NCI-H345 treated with DMSO at 0.1 percent for 48 hours (cell line): Measurements from ENCODE around the gene CLEC10A.
"Not testable (repeated sequence)": the region's sequence is repeated elsewhere in the genome, so short reads cannot be mapped to it uniquely, and the experiment has no call there.

Experiments
- DNase-seq: peaks from one replicate; lab custom pipeline; 2025; ENCODE audit not compliant: unreplicated experiment; lab: John Stamatoyannopoulos, UW

CLEC10A gene, protein sequence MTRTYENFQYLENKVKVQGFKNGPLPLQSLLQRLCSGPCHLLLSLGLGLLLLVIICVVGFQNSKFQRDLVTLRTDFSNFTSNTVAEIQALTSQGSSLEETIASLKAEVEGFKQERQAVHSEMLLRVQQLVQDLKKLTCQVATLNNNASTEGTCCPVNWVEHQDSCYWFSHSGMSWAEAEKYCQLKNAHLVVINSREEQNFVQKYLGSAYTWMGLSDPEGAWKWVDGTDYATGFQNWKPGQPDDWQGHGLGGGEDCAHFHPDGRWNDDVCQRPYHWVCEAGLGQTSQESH

GRCh38 chr17:7079581-7080455 is at the start of gene CLEC10A:
Gene CLEC10A, minus strand, starts transcription at chr17:7080251. Its CDS starts 1,439 bp downstream, at chr17:7078812.
- DNase-seq = no peak

- DNase-seq = no peak
Measured at GRCh38 chr17:7129311-7129710, 49.3 kb upstream of the CLEC10A start.

GRCh38 chr17:7128160-7128559 is 48.1 kb upstream of the CLEC10A start:
- DNase-seq = no peak

GRCh38 chr17:7127501-7127900 is 47.5 kb upstream of the CLEC10A start:
- not testable (repeated sequence) for DNase-seq

GRCh38 chr17:7126386-7126785 is 46.3 kb upstream of the CLEC10A start:
- DNase-seq = not testable (repeated sequence)

DNA sequence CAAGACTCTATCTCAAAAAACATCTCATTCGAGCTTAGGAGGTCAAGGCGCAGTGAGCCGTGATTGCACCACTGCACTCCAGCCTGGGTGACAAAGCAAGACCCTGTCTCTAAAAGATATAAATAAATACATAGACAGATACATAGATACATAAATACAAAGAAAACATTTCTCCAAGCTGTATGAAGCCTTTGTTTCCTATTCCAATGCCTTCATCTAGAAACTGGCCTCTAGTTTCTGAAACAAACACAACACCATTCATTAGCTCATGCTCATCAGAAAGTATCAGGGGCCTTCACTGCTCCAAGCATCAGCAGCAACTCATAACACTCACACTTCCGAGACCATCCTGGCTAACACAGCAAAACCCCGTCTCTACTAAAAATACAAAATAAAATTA is 44.9 kb upstream of the CLEC10A start:
- DNase-seq = no peak

- DNase-seq = no peak
Measured at GRCh38 chr17:7123844-7124243, 43.8 kb upstream of the CLEC10A start.

DNA sequence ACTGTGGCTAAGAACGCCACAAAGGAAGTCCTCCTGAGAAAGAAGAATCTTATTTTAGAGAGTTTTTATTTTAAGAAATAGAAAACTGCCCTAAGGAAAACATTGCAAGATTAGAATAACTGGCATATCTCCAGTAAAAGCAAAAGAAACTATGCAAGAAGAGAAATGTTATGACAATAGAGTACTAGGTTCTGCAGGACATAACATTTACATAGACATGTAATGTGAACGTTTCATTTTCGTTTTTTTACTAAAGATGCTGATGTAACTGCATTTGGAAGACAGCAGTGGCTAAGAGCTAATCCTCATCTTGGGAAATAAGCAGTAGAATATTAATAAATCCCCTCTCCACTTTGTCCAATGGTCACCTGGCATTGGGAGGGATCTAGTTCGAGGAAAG is 42.3 kb upstream of the CLEC10A start:
- DNase-seq = no peak

- not testable (repeated sequence) for DNase-seq
Measured at GRCh38 chr17:7120635-7121034, 40.6 kb upstream of the CLEC10A start.

- DNase-seq = no peak
Measured at GRCh38 chr17:7120123-7120522, 40.1 kb upstream of the CLEC10A start.

DNA sequence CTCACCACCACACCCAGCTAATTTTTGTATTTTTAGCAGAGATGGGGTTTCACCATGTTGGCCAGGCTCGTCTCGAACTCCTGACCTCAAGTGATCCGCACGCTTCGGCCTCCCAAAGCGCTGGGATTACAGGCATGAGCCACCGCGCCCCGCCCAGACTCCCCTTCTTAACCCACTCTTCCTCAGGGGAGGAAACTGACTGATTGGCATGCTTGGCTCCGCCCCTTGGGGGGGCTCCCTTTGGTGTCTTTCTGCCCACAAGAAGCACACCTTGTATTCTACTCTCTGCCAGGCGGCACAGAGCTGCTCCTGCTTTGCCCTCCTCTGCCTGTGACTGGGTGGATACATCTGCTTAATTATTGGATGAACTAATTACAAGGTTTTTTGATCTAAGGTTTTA is 39.3 kb upstream of the CLEC10A start:
- no peak for DNase-seq

DNA sequence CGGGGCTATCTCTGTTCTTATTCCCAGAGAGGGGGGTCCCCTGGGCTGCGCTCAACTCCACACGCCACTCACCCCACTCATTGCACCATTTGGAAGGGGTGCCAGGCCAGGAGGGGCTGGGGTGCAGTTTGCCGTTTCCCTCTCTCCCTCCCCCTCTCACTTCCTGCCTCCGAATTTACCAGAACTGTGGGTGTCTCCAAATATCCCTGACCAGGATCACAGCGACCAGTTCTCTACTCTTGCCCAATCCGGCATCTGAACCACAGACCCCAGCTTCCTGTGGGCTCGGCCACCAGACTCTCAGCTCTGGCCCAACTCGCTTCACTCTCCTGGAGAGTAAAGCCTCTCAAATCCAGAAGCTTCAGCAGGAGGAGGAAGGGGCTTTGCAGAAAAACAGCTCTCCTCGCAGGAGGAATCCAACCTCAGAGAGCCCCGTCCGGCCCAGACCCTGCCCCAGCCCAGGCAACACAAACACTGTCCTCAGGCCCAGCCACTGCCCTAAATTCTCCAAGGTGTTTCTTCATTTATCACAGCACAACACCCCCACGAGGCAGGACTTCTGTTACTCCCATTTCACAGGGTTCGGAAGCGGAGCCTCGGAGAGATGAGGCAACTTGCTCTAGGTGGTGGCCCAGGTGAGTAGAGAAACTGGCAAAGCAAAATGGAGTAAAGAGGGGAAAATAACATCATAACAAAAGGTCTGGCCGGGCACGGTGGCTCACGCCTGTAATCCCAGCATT is 35.0 kb upstream of the CLEC10A start:
- no peak for DNase-seq

- DNase-seq = no peak
Measured at GRCh38 chr17:7114241-7114874, 34.3 kb upstream of the CLEC10A start, which contains the start of gene ASGR2. Gene ASGR2, minus strand, starts transcription at chr17:7114822. Its CDS starts 582 bp downstream, at chr17:7114240.

DNA sequence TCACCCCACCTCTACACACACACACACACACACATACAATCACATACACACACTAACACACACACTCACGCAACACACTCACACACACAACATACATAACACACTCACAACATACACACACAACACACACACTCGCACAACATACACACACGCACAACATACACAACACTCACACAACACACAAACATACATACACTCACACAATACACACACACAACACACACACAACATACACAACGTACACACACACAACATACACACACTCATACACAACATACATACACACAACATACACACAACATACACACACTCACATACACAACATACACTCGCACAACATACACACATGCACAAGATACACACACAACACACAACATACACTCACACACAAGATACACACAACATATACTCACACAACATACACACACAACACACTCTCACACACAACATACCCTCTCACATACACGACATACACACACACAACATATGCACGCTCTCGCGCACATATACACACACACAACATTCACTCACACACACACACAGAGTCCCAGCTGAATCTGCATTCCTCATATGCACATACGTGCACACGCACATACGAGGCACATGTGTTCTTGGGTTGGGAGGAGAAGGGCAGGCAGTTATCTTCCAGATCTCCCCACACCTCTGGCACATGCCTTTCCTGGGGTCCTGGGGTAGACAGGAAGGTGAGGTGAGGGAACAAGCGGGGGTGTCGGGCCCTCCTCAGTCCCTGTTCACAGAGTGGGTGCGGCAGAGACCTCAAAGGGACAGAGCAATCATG is 33.4 kb upstream of the CLEC10A start:
- DNase-seq = no peak

GRCh38 chr17:7112510-7113108 is 32.6 kb upstream of the CLEC10A start:
- DNase-seq = no peak

- DNase-seq = no peak
Measured at GRCh38 chr17:7111784-7112509, 31.9 kb upstream of the CLEC10A start.

DNA sequence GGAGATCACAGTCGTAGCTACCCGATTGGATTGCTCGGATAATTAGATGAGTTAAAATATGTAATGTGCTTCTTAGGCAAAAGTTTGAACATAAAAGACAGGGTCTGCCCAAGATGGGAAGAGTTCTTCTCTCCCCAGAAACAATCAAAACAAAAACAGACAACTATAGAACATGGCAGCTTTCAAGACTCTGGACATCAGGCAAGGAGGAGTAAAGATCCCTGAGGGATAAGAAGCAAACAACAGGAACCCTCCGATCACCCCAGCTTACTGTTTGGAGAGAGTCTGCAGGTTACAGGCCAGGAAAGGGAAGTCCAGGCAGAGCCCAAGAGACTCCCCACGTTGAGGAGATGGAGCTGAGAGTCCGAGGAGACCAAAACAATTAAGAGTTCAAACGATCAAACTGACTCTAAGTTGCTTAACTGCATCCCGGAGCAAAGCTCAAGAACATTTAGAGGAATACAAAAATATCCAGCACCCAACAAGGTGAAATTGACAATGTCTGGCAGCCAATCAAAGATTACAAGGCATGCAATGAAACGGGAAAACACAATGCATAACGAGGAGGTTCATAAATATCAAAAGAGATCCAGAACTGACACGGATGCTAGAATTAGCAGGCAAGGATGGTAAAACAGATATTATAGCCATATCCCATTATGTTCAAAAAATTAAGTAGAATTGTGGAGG is 30.7 kb upstream of the CLEC10A start:
- DNase-seq = no peak

DNA sequence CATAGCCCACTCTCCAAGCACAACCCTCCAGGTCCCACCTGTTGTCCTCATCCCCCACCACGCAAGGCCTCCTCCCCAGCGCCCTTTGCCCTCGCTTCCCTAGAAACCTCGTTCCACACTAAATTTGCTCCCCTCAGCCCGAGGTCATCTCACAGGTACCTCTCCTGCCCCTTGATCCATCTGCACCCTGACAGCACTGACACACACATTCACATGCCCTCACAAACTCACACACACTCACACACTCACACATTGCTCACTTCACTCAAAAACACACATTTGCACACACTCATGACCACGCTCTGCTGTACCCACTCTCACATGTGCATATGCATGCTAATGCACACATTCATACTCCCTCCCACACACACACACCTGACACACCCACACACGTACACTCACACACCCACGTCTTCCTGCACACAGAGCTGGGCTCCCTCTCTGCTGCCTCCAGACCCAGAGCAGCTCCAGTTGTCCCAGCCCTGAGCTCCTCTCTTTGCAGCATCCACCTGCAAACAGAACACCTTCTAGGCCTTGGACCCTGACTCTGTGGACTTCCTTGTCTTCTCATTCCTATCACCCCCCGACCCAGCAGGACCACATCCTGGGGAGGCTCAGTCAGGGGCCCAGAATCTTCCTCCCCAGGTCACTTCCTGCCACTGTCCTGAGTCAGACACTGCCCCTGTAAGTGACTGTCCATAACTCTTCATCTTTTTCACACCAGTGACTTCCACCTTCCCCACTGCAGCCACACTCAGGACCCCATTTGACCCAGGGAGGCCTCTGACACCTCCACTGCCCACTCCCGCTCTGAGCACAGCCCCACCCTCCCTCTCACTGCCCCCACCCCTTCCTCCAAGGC is 29.6 kb upstream of the CLEC10A start:
- DNase-seq = no peak
